ENCODE results near the gene DLG2. TPM values are rescaled to one million over a fixed set of nuclear protein-coding genes. Genes with fewer than 3 reads are reported as not detected.

DLG2 gene
- total RNA-seq, 1 donor from 2014 or later, result 0.17 TPM

GRCh38 chr11:84503503-84503902, 1123.6 kb downstream of the DLG2 start:
- H3K4me3 ChIP-seq (ENCODE audit: low read depth, low read length), result no peak overlapping the region
- TF ChIP-seq CTCF (conservative IDR thresholded peaks at IDR 0.05; ENCODE audit: low read depth, low read length), result no peak
- no peak for DNase-seq (ENCODE audit: low read depth)

DNA sequence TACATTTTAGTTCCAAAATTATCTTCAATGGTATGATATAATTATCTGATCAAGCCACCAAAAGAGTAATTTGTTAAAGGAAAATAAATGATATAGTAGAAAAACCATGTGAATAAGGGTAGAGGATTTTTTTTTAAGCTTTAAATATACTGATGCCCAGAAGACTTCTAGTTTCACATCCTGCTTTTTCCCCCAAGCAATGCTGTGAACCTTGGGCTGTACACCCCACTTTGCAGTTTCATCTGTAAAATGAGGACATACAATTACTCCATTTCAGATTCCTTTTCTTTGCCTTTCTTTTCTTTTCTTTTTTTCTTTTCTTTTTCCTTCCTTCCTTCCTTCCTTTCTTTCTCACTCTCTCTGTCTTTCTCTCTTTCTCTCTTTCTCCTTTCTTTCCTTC, 1125.4 kb downstream of the DLG2 start:
- no peak for DNase-seq (ENCODE audit: low read depth)
- TF ChIP-seq CTCF (conservative IDR thresholded peaks at IDR 0.05; ENCODE audit: low read depth, low read length), result no peak
- no peak overlapping the region for H3K4me3 ChIP-seq (ENCODE audit: low read depth, low read length)

GRCh38 chr11:84497981-84498411, 1129.1 kb downstream of the DLG2 start:
- DNase-seq (ENCODE audit: low read depth), result no peak
- no peak for TF ChIP-seq CTCF (conservative IDR thresholded peaks at IDR 0.05; ENCODE audit: low read depth, low read length)
- H3K4me3 ChIP-seq (ENCODE audit: low read depth, low read length), result no peak overlapping the region

DNA sequence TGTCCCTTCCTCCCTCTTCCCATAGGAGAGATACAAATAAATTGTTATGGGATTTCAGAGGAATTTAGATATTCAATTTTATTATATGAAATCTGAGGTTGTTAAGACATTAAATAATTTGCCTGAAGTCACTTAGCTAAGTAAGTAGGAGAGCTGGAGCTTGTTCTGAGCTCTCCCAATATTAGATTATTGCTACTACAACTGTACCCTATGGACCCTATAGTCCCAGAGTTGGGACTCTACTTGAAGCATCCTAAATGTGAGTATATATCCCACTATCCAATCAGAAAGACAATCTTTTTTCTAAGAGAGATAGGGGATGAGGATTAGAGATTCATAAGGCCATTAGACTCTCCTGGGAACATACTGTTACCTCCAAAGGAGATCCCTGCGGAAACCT, 1130.0 kb downstream of the DLG2 start:
- no peak overlapping the region for H3K4me3 ChIP-seq (ENCODE audit: low read depth, low read length)
- no peak for DNase-seq (ENCODE audit: low read depth)
- TF ChIP-seq CTCF (conservative IDR thresholded peaks at IDR 0.05; ENCODE audit: low read depth, low read length), result no peak

- no peak for DNase-seq (ENCODE audit: low read depth)
- no peak for TF ChIP-seq CTCF (conservative IDR thresholded peaks at IDR 0.05; ENCODE audit: low read depth, low read length)
- H3K4me3 ChIP-seq (ENCODE audit: low read depth, low read length), result no peak overlapping the region
Measured at GRCh38 chr11:84496122-84496521, 1131.0 kb downstream of the DLG2 start.

GRCh38 chr11:84480131-84480530, 1147.0 kb downstream of the DLG2 start:
- TF ChIP-seq CTCF (conservative IDR thresholded peaks at IDR 0.05; ENCODE audit: low read depth, low read length), result no peak
- DNase-seq (ENCODE audit: low read depth), result no peak
- no peak overlapping the region for H3K4me3 ChIP-seq (ENCODE audit: low read depth, low read length)

- no peak for DNase-seq (ENCODE audit: low read depth)
- no peak overlapping the region for H3K4me3 ChIP-seq (ENCODE audit: low read depth, low read length)
- no peak for TF ChIP-seq CTCF (conservative IDR thresholded peaks at IDR 0.05; ENCODE audit: low read depth, low read length)
Measured at GRCh38 chr11:84476581-84476980, 1150.6 kb downstream of the DLG2 start.

Measured in epithelial cell of proximal tubule (primary cell).